Memory B cell (primary cell): ENCODE results near the gene MAP4K4.

Experiments used
- ATAC-seq: fragments of 150-1000 bp; cut with Tn5 transposase; 2 replicates; pipeline ENCODE4 v1.10.0; 2021; ENCODE audit warnings: low read depth, mild to moderate bottlenecking, moderate library complexity
- DNase-seq, 2 donors: peaks; one replicate each; pipeline ENCODE4 v3.0.0; 2022; ENCODE audit warnings: low spot score in 2 of 2
- H3K27ac Mint-ChIP-seq: one replicate; pipeline ENCODE4 v1.8.0; 2022; ENCODE audit warnings: mild to moderate bottlenecking, moderate library complexity, mixed read lengths
- H3K27me3 Mint-ChIP-seq: one replicate; pipeline ENCODE4 v1.8.0; 2022; ENCODE audit warnings: mixed read lengths
- H3K36me3 Mint-ChIP-seq: one replicate; pipeline ENCODE4 v1.8.0; 2022; ENCODE audit warnings: mild to moderate bottlenecking, mixed read lengths
- H3K4me1 Mint-ChIP-seq: one replicate; pipeline ENCODE4 v1.8.0; 2022; ENCODE audit warnings: mixed read lengths
- H3K4me3 Mint-ChIP-seq: one replicate; pipeline ENCODE4 v1.8.0; 2022; ENCODE audit warnings: mild to moderate bottlenecking, moderate library complexity, mixed read lengths
- H3K9me3 Mint-ChIP-seq: one replicate; pipeline ENCODE4 v1.8.0; 2022; ENCODE audit warnings: mixed read lengths

MAP4K4 gene

GRCh38 chr2:101868525-101868924, 171.0 kb downstream of the MAP4K4 start:
- DNase-seq (no peak), ATAC-seq (no peak)
- Mint-ChIP-seq H3K36me3 (peaks cover 55% of the 10 kb centered on the region), H3K27me3 (no peaks in the 10 kb centered on the region), H3K9me3 (no peaks in the 10 kb centered on the region), H3K4me1 (no peaks in the 10 kb centered on the region), H3K4me3 (no peak overlapping the region), H3K27ac (peak overlapping the region; percentile 78)

DNA sequence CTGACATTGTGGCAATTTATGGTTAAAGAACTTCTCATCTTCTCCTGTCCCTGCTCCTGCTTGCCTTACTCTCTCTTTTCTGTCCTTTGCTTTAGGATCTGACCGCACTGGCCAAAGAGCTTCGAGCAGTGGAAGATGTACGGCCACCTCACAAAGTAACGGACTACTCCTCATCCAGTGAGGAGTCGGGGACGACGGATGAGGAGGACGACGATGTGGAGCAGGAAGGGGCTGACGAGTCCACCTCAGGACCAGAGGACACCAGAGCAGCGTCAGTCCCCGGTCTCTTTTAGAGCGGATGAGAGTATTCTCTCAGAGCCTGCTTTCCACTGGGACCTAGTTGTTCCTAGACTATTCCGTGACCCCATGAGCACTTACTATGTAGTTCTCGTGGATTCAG, 172.0 kb downstream of the MAP4K4 start:
- no peak overlapping the region for H3K4me3 Mint-ChIP-seq
- peaks cover 55% of the 10 kb centered on the region for H3K36me3 Mint-ChIP-seq
- no peak for ATAC-seq
- DNase-seq = no peak
- H3K9me3 Mint-ChIP-seq = no peaks in the 10 kb centered on the region
- no peaks in the 10 kb centered on the region for H3K27me3 Mint-ChIP-seq
- H3K27ac Mint-ChIP-seq = no peak overlapping the region
- H3K4me1 Mint-ChIP-seq = no peaks in the 10 kb centered on the region

GRCh38 chr2:101870444-101870843, 172.9 kb downstream of the MAP4K4 start:
- Mint-ChIP-seq H3K4me3 (no peak overlapping the region), H3K4me1 (no peaks in the 10 kb centered on the region), H3K27me3 (no peaks in the 10 kb centered on the region), H3K36me3 (peaks cover 51% of the 10 kb centered on the region), H3K27ac (peak overlapping the region; percentile 20), H3K9me3 (no peaks in the 10 kb centered on the region)
- ATAC-seq (no peak), DNase-seq (no peak)

DNA sequence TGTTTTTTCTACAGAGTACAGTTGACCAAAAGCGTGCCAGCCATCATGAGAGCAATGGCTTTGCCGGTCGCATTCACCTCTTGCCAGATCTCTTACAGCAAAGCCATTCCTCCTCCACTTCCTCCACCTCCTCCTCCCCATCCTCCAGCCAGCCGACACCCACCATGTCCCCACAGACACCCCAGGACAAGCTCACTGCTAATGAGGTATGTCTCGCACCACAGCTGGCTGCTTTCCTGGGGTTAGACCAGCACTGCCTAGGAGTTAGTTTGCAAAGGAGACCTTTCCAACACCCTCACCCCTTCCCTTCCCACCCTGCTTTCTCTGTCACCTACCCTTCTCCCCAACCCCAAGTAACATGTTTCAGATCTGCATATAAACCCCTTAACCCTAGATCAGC, 174.0 kb downstream of the MAP4K4 start:
- Mint-ChIP-seq H3K9me3 (no peaks in the 10 kb centered on the region), H3K4me3 (no peak overlapping the region), H3K36me3 (peaks cover 54% of the 10 kb centered on the region), H3K27ac (no peak overlapping the region), H3K4me1 (peaks cover 2% of the 10 kb centered on the region), H3K27me3 (no peaks in the 10 kb centered on the region)
- ATAC-seq (no peak), DNase-seq (no peak)

- Mint-ChIP-seq H3K36me3 (peaks cover 57% of the 10 kb centered on the region), H3K27ac (no peak overlapping the region), H3K4me3 (no peak overlapping the region), H3K4me1 (peaks cover 2% of the 10 kb centered on the region), H3K27me3 (no peaks in the 10 kb centered on the region), H3K9me3 (no peaks in the 10 kb centered on the region)
- ATAC-seq (no peak), DNase-seq (no peak)
These were observed 175.0 kb downstream of the MAP4K4 start for GRCh38 chr2:101872480-101872879.

- Mint-ChIP-seq H3K4me3 (no peak overlapping the region), H3K27me3 (no peaks in the 10 kb centered on the region), H3K4me1 (peaks cover 2% of the 10 kb centered on the region), H3K9me3 (no peaks in the 10 kb centered on the region), H3K36me3 (peaks cover 55% of the 10 kb centered on the region), H3K27ac (peak overlapping the region; percentile 35)
- DNase-seq = no peak
- ATAC-seq = no peak
These were observed 176.0 kb downstream of the MAP4K4 start for GRCh38 chr2:101873543-101873942.

- Mint-ChIP-seq H3K4me3 (no peak overlapping the region), H3K36me3 (peaks cover 52% of the 10 kb centered on the region), H3K9me3 (no peaks in the 10 kb centered on the region), H3K27me3 (no peaks in the 10 kb centered on the region), H3K27ac (peak overlapping the region; percentile 35), H3K4me1 (peaks cover 2% of the 10 kb centered on the region)
- DNase-seq = no peak
- no peak for ATAC-seq
These were observed 176.6 kb downstream of the MAP4K4 start for GRCh38 chr2:101874069-101874468.

GRCh38 chr2:101879466-101879865, 182.0 kb downstream of the MAP4K4 start:
- Mint-ChIP-seq H3K4me3 (no peak overlapping the region), H3K9me3 (no peaks in the 10 kb centered on the region), H3K27ac (no peak overlapping the region), H3K4me1 (peaks cover 2% of the 10 kb centered on the region), H3K36me3 (peaks cover 47% of the 10 kb centered on the region), H3K27me3 (no peaks in the 10 kb centered on the region)
- DNase-seq (no peak), ATAC-seq (no peak)

GRCh38 chr2:101881131-101881530, 183.6 kb downstream of the MAP4K4 start:
- Mint-ChIP-seq H3K4me1 (peaks cover under 1% of the 10 kb centered on the region), H3K9me3 (no peaks in the 10 kb centered on the region), H3K27me3 (no peaks in the 10 kb centered on the region), H3K36me3 (peaks cover 42% of the 10 kb centered on the region), H3K27ac (no peak overlapping the region), H3K4me3 (no peak overlapping the region)
- ATAC-seq (no peak), DNase-seq (no peak)

GRCh38 chr2:101882769-101883307, 185.3 kb downstream of the MAP4K4 start:
- ATAC-seq (no peak), DNase-seq (no peak)
- H3K36me3 Mint-ChIP-seq = peaks cover 45% of the 10 kb centered on the region
- peak overlapping the region; percentile 56 for H3K27ac Mint-ChIP-seq
- H3K4me1 Mint-ChIP-seq = no peaks in the 10 kb centered on the region
- no peaks in the 10 kb centered on the region for H3K9me3 Mint-ChIP-seq
- H3K4me3 Mint-ChIP-seq = no peak overlapping the region
- no peaks in the 10 kb centered on the region for H3K27me3 Mint-ChIP-seq

DNA sequence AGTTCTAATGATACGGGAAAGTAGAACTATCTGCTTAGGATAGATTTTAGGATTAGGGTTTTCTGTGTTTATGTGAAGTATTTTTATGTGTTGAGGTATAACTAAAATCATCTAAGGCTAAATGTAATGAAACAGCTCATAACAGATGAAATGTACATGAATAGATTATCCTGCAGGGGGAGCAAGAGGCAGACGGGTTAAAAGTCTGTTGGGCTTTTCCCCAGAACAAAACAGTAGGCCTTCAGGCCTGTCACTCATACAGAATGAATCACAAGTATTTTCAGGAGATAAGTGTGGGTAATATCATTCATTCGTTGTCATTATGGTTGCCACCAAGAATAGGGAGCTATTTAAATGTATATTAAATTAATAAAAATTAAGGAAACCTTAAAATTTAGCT, 186.4 kb downstream of the MAP4K4 start:
- peak; percentile 66 for ATAC-seq
- H3K27ac Mint-ChIP-seq = peak overlapping the region; percentile 32
- no peaks in the 10 kb centered on the region for H3K4me1 Mint-ChIP-seq
- peak in 1 of 2 donors; percentile 41 for DNase-seq
- H3K9me3 Mint-ChIP-seq = no peaks in the 10 kb centered on the region
- H3K36me3 Mint-ChIP-seq = peaks cover 47% of the 10 kb centered on the region
- H3K4me3 Mint-ChIP-seq = no peak overlapping the region
- H3K27me3 Mint-ChIP-seq = no peaks in the 10 kb centered on the region

DNA sequence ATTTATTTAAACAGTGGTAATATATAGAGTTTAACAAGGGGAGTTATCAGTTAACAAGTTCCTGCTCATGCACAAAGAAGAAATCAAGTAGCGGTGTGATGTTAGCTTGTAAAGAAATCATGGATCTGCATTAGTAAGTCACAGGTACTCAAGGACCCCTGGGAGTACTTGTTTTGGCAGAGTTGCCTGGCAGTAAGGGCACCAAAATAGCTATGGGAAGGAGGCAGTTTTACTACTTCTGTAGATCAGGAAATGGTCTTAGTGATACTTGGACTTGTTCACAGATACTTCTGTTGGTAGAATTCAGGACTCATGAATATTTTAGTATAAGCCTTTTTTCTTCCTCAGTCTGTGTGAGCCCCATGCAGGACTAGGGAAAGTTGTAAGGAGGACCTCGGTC, 186.9 kb downstream of the MAP4K4 start:
- Mint-ChIP-seq H3K27me3 (no peaks in the 10 kb centered on the region), H3K9me3 (no peaks in the 10 kb centered on the region), H3K27ac (peak overlapping the region; percentile 24), H3K4me3 (no peak overlapping the region), H3K36me3 (peaks cover 51% of the 10 kb centered on the region), H3K4me1 (no peaks in the 10 kb centered on the region)
- DNase-seq (no peak), ATAC-seq (no peak)

GRCh38 chr2:101887328-101887727, 189.8 kb downstream of the MAP4K4 start:
- ATAC-seq = no peak
- DNase-seq = no peak
- H3K27ac Mint-ChIP-seq = no peak overlapping the region
- H3K9me3 Mint-ChIP-seq = no peaks in the 10 kb centered on the region
- no peaks in the 10 kb centered on the region for H3K27me3 Mint-ChIP-seq
- H3K36me3 Mint-ChIP-seq = peaks cover 51% of the 10 kb centered on the region
- H3K4me3 Mint-ChIP-seq = no peak overlapping the region
- no peaks in the 10 kb centered on the region for H3K4me1 Mint-ChIP-seq

DNA sequence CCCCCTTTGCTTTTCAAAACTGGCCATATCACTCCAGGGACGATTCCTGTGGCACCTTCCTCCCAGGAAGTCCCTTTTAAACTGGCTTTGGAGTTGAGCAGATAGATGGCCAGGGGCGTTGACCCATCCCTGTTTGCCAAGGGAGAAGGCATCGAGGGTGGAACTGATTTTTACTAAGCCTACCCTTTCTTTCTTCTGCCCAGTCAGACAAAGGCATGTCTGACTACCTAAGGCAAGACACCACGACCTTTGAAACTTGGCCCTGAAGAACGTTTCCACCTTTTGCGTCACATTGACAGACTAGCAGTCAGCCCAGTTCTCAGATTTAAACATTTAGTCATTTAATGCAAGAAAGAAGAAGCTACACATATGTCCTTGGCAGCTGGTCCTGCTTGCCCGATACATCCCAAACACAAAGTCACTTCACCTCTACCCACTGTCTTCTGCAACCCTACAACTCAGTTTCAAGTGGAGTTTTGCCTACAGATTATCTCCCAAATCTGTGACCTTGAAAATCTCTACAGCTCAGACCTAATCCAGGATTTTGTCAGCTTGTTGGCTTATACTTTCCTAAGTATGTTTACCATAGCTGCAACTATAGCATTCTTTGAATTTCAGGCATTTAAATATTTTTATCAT, 192.1 kb downstream of the MAP4K4 start:
- Mint-ChIP-seq H3K27me3 (no peaks in the 10 kb centered on the region), H3K4me3 (no peak overlapping the region), H3K27ac (peak overlapping the region; percentile 22), H3K36me3 (peaks cover 48% of the 10 kb centered on the region), H3K4me1 (no peaks in the 10 kb centered on the region), H3K9me3 (no peaks in the 10 kb centered on the region)
- DNase-seq (no peak), ATAC-seq (no peak)

GRCh38 chr2:101892377-101892776, 194.9 kb downstream of the MAP4K4 start:
- H3K4me3 Mint-ChIP-seq = no peak overlapping the region
- no peaks in the 10 kb centered on the region for H3K27me3 Mint-ChIP-seq
- no peaks in the 10 kb centered on the region for H3K9me3 Mint-ChIP-seq
- H3K36me3 Mint-ChIP-seq = peaks cover 34% of the 10 kb centered on the region
- H3K27ac Mint-ChIP-seq = no peak overlapping the region
- ATAC-seq = no peak
- no peaks in the 10 kb centered on the region for H3K4me1 Mint-ChIP-seq
- DNase-seq = no peak
